ENCODE data around the gene TDRD12. TPM values are rescaled to one million over a fixed set of nuclear protein-coding genes. Genes with fewer than 3 reads are reported as not detected.
"Not testable (repeated sequence)": the region's sequence is repeated elsewhere in the genome, so short reads cannot be mapped to it uniquely, and the experiment has no call there.

The TDRD12 gene
- total and polyA plus RNA-seq, 2 of the 13 experiments (the other 11 are each of a cell fraction or from before 2014, with no cell fraction given) = 0.03 to 0.40 TPM

DNA sequence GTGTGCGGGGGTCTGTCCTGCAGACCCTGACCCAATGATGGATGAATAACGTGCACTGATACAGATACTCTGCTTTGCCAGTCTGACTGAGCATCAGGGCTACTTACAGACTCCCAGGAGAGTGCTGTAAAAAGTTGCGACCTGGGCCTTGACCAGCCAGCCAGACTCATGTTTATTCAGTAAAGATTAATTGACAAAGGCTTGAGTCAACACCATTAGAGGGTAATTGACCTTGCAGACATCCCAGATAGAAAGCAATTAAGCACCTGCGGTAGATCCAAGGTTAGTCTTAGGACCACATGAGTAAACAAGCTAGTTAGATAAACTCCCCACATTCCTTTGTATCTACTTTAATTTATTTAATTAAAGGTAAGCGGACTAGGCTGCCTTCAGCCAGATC lies 17.6 kb upstream of the TDRD12 start (continued):
- TF ChIP-seq, protein P1, sequence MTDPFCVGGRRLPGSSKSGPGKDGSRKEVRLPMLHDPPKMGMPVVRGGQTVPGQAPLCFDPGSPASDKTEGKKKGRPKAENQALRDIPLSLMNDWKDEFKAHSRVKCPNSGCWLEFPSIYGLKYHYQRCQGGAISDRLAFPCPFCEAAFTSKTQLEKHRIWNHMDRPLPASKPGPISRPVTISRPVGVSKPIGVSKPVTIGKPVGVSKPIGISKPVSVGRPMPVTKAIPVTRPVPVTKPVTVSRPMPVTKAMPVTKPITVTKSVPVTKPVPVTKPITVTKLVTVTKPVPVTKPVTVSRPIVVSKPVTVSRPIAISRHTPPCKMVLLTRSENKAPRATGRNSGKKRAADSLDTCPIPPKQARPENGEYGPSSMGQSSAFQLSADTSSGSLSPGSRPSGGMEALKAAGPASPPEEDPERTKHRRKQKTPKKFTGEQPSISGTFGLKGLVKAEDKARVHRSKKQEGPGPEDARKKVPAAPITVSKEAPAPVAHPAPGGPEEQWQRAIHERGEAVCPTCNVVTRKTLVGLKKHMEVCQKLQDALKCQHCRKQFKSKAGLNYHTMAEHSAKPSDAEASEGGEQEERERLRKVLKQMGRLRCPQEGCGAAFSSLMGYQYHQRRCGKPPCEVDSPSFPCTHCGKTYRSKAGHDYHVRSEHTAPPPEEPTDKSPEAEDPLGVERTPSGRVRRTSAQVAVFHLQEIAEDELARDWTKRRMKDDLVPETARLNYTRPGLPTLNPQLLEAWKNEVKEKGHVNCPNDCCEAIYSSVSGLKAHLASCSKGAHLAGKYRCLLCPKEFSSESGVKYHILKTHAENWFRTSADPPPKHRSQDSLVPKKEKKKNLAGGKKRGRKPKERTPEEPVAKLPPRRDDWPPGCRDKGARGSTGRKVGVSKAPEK (CRISPR knock-in tag; IDR thresholded peaks at IDR 0.05; ENCODE audit: borderline replicate concordance) = no peak
- TF ChIP-seq FOXJ3 (CRISPR knock-in tag; IDR thresholded peaks at IDR 0.05; ENCODE audit: borderline replicate concordance) (peak; percentile 59; the same call in 1 of the 2 replicates), NONO (IDR thresholded peaks at IDR 0.05) (no peak), NONO (CRISPR knock-in tag; conservative IDR thresholded peaks at IDR 0.05) (no peak), CBFB (CRISPR knock-in tag; IDR thresholded peaks at IDR 0.05) (peak; percentile 96), HOXA7 (CRISPR knock-in tag; IDR thresholded peaks at IDR 0.05) (no peak), ZSCAN25 (CRISPR knock-in tag; IDR thresholded peaks at IDR 0.05) (no peak), ZNF225 (CRISPR knock-in tag; IDR thresholded peaks at IDR 0.05) (no peak)
- TF ChIP-seq, protein P2, sequence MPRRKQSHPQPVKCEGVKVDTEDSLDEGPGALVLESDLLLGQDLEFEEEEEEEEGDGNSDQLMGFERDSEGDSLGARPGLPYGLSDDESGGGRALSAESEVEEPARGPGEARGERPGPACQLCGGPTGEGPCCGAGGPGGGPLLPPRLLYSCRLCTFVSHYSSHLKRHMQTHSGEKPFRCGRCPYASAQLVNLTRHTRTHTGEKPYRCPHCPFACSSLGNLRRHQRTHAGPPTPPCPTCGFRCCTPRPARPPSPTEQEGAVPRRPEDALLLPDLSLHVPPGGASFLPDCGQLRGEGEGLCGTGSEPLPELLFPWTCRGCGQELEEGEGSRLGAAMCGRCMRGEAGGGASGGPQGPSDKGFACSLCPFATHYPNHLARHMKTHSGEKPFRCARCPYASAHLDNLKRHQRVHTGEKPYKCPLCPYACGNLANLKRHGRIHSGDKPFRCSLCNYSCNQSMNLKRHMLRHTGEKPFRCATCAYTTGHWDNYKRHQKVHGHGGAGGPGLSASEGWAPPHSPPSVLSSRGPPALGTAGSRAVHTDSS (CRISPR knock-in tag; conservative IDR thresholded peaks at IDR 0.05) = no peak

GRCh38 chr19:32704006-32704405 lies 15.6 kb upstream of the TDRD12 start:
- intact Hi-C loops (cut with micrococcal nuclease; ENCODE audit: unreplicated experiment) = not testable (repeated sequence)

More at GRCh38 chr19:32704006-32704405, 15.6 kb upstream of the TDRD12 start:
- in situ Hi-C loops (cut with HindIII; ENCODE audit: extremely low pct_ligation_motif_present, low pct_unique_long_range_greater_than_20kb); H3K4me3 ChIP-seq (replicated peaks in 1 of 3; ENCODE audit: insufficient read depth in 1 of 3, low read depth in 2 of 3, low read length in 3 of 3); H3K79me2 ChIP-seq (ENCODE audit: insufficient read depth, low read length); FAIRE-seq; DNase-seq (ENCODE audit: low spot score); H2AFZ ChIP-seq (ENCODE audit: low read length); H3K27ac ChIP-seq (ENCODE audit: extremely low read length, insufficient read depth, low read length); POLR2A ChIA-PET; BruUV-seq (replicated peaks); H3K27me3 ChIP-seq (ENCODE audit: control insufficient read depth in 1 of 2, insufficient read depth in 2 of 2, low read length in 2 of 2); ATAC-seq; H3K4me2 ChIP-seq (ENCODE audit: low read depth, low read length); CTCF ChIA-PET (ENCODE audit: low intra/inter-chr PET ratio, low total read pairs); H3K4me1 ChIP-seq (ENCODE audit: insufficient read depth, low read length); H3K9ac ChIP-seq (ENCODE audit: insufficient read depth, low read depth, low read length): not testable (repeated sequence)
- Histone ChIP-seq H4K20me1 (ENCODE audit: insufficient read depth, low read length) (peaks cover 27% of the 10 kb centered on the region), H3K9me3 (ENCODE audit: low read length) (peaks cover 20% of the 10 kb centered on the region), H3K36me3 (replicated peaks in 1 of 2; ENCODE audit: control insufficient read depth in 1 of 2, insufficient read depth in 2 of 2, low read length in 2 of 2) (peaks cover 1 to 13% of the 10 kb centered on the region in 2 experiments; a peak in 3 of 5 replicates)
- 93% methylated on average over 2 of the region's 2 CpGs for WGBS (ENCODE audit: low lambda C conversion rate)
- peak; percentile 99 for TF ChIP-seq ZFP1 (CRISPR knock-in tag; IDR thresholded peaks at IDR 0.05)

Data from HepG2 (cell line).